Right lobe of liver (tissue), 6 donors: ENCODE data around the gene ALK. TPM values are rescaled to one million over a fixed set of nuclear protein-coding genes. Genes with fewer than 3 reads are reported as not detected.

Experiments
- ATAC-seq, 4 donors: fragments of 200-7000 bp; cut with Tn5 transposase; one replicate each; pipeline ENCODE4 v1.9.1; 2020; ENCODE audit warnings: mild to moderate bottlenecking in 4 of 4, moderate library complexity in 4 of 4
- DNase-seq, 3 donors: peaks; one replicate each; pipeline ENCODE4 v3.0.0-alpha.2; 2020
- H3K27ac ChIP-seq, 3 donors: fragments of 200-600 bp; one replicate each; pipeline ENCODE4 v1.8.0; 2022
- H3K27me3 ChIP-seq, 2 donors: fragments of 200-600 bp; one replicate each; pipeline ENCODE4 v1.8.0; 2022
- H3K36me3 ChIP-seq, 4 donors: fragments of 200-600 bp; sonication (generic) in 1 of 4; one replicate each; pipeline versions ENCODE4 v1.5.1 to v1.8.0; 2017 to 2022; ENCODE audit warnings: control low read depth in 1 of 4
- H3K4me1 ChIP-seq, 4 donors: fragments of 200-600 bp; sonication (generic) in 1 of 4; one replicate each; pipeline versions ENCODE4 v1.5.1 to v1.8.0; 2017 to 2022; ENCODE audit warnings: control low read depth in 1 of 4
- H3K4me3 ChIP-seq, 3 donors: fragments of 200-600 bp; one replicate each; pipeline ENCODE4 v1.8.0; 2022
- H3K9me3 ChIP-seq, 4 donors: fragments of 200-600 bp; sonication (generic) in 1 of 4; one replicate each; pipeline versions ENCODE4 v1.5.1 to v1.8.0; 2017 to 2022; ENCODE audit warnings: control low read depth in 1 of 4
- POLR2A ChIP-seq: fragments of 450-650 bp; IDR thresholded peaks from one replicate; pipeline ENCODE4 v1.6.1; 2017; ENCODE audit warnings: antibody characterized with exemption, mild to moderate bottlenecking
- WGBS: methylation state at CpG from one replicate; pipeline ENCODE4 v1.1.6; 2018; ENCODE audit warnings: low coverage, low lambda C conversion rate; ENCODE audit not compliant: insufficient coverage; ENCODE audit errors: missing lambda C conversion rate; 5-methylcytosine and 5-hydroxymethylcytosine counted together
- intact Hi-C, 2 donors: fragments of 100-400 bp; cut with DNase I; formaldehyde crosslinking; loops; one replicate each; pipeline versions ENCODE4 v1.11.2 to v1.14.1; 2022
- total RNA-seq, 6 experiments: library from RNA; depleted of rRNA in 2 of 6; stranded (reverse); fragments of >200 nt in 2 of 6; fragmentation: NEBNext Ultra II Directional in 3 of 6; extraction: Animal tissue kit (Norgen Biotek cat#: 25700) in 3 of 6; gene quantifications; one replicate each; pipeline versions ENCODE4 v1.1.0 to v1.2.4, GENCODE V29; 2016 to 2023
- TF ChIP-seq, protein P1 (sequence below), 4 donors: fragments of 200-600 bp in 3 of 4; fragments of 450-650 bp in 1 of 4; IDR thresholded peaks; one replicate each; pipeline versions ENCODE4 v1.5.1 to v1.8.0; 2016 to 2022; ENCODE audit warnings: antibody characterized with exemption in 4 of 4, mild to moderate bottlenecking in 2 of 4
- donor health status: DM: no; HTN: yes; CAD: no.
- donor health status: DM: no; HTN: no; CAD: no.
- donor health status: DM: no; HTN: no; CAD: no.
- donor health status: DM: no; HTN: yes; CAD: no.
- donor health status: DM: no; HTN: yes; CAD: no.

Gene ALK
- total RNA-seq, 6 experiments from 2014 or later, result 0.04 to 0.06 TPM; not detected in 4

GRCh38 chr2:29864988-29865387, 56.4 kb downstream of the ALK start:
- Histone ChIP-seq H3K4me1 (no peaks in the 10 kb centered on the region), H3K27ac (no peak overlapping the region), H3K27me3 (no peaks in the 10 kb centered on the region), H3K36me3 (no peaks in the 10 kb centered on the region), H3K4me3 (no peak overlapping the region), H3K9me3 (no peaks in the 10 kb centered on the region)
- DNase-seq, result no peak
- intact Hi-C loops, result no loop called here
- no peak for TF ChIP-seq POLR2A
- TF ChIP-seq, protein P1, sequence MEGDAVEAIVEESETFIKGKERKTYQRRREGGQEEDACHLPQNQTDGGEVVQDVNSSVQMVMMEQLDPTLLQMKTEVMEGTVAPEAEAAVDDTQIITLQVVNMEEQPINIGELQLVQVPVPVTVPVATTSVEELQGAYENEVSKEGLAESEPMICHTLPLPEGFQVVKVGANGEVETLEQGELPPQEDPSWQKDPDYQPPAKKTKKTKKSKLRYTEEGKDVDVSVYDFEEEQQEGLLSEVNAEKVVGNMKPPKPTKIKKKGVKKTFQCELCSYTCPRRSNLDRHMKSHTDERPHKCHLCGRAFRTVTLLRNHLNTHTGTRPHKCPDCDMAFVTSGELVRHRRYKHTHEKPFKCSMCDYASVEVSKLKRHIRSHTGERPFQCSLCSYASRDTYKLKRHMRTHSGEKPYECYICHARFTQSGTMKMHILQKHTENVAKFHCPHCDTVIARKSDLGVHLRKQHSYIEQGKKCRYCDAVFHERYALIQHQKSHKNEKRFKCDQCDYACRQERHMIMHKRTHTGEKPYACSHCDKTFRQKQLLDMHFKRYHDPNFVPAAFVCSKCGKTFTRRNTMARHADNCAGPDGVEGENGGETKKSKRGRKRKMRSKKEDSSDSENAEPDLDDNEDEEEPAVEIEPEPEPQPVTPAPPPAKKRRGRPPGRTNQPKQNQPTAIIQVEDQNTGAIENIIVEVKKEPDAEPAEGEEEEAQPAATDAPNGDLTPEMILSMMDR (IDR thresholded peaks at IDR 0.05), result no peak
- WGBS, result 0% methylated on average over 1 of the region's 1 CpG
- ATAC-seq, result no peak

GRCh38 chr2:29855924-29856639, 65.3 kb downstream of the ALK start:
- intact Hi-C loops, result no loop called here

DNA sequence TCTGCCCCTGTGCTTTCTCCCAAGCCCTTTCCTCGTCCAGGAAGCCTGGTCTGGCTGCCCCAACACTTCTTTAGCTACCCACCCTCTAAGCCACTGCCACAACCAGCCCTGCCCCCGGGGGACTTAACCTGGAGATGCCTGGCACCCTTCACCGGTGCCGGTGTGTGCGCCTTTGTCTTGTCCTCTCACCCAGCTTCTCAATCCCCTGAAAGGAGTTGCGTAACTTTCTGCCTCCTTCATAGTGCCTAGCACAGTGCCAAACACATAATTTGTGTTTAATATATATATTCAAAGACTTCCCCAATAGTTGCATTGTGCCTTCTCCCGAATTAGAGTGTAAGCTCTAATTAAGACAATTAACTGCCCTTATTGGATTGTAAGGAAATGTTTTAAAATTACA, 70.6 kb downstream of the ALK start:
- TF ChIP-seq, protein P1 (IDR thresholded peaks at IDR 0.05), result no peak
- no peak for TF ChIP-seq POLR2A
- Histone ChIP-seq H3K27me3 (no peaks in the 10 kb centered on the region), H3K36me3 (no peaks in the 10 kb centered on the region), H3K27ac (no peak overlapping the region), H3K4me1 (no peaks in the 10 kb centered on the region), H3K4me3 (no peak overlapping the region), H3K9me3 (no peaks in the 10 kb centered on the region)
- DNase-seq (no peak), ATAC-seq (no peak)
- intact Hi-C loops, result no loop called here
- 70% methylated on average over 6 of the region's 7 CpGs for WGBS

More at GRCh38 chr2:29855924-29856639, 65.3 kb downstream of the ALK start:
- no peak overlapping the region for H3K4me3 ChIP-seq
- H3K27ac ChIP-seq, result no peak overlapping the region
- DNase-seq, result no peak
- ATAC-seq, result no peak
- whole genome bisulfite sequencing, result 61% methylated on average over 7 of the region's 7 CpGs
- TF ChIP-seq, protein P1 (IDR thresholded peaks at IDR 0.05), result no peak
- no peaks in the 10 kb centered on the region for H3K9me3 ChIP-seq
- no peaks in the 10 kb centered on the region for H3K27me3 ChIP-seq
- H3K4me1 ChIP-seq, result no peaks in the 10 kb centered on the region
- H3K36me3 ChIP-seq, result no peaks in the 10 kb centered on the region

DNA sequence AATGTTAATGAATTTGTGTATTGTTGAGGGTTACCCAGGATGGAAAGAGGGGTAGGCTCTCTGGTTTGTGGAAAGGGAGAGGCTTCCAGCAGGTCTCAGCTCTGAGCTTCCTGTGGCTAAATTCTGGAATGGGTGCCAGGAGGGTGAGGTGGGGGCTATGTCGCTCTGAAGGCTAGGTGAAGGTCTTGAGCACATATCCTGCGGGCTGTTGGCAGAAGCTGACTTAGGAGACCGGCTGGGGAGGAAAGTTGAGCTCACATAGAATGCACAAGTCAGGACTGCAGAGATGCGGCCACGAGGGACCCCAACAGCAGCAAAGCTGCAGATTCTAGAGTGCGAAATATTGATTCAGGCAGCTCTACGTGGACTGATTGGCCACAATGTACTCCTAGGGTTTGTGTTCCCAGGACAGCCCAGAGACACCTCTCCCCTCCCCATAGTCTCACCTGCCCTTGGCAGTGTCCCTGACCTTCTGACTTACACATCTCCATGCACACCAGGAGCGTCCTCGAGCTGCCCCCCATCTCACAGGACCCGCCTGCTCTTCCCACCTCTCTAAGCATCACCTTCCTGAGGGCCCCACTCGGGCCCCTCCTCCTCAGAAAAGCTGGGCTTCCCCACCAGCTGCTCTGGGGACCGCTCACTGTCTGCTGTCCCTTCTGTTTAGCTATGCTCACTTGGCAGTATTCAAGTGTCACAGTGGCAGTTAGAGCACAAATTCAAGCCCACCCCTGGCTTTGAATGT, 72.6 kb downstream of the ALK start:
- ATAC-seq (no peak), DNase-seq (no peak)
- H3K27me3 ChIP-seq, result no peaks in the 10 kb centered on the region
- H3K27ac ChIP-seq, result no peak overlapping the region
- 41% methylated on average over 8 of the region's 12 CpGs for WGBS
- no peaks in the 10 kb centered on the region for H3K36me3 ChIP-seq
- no peaks in the 10 kb centered on the region for H3K4me1 ChIP-seq
- intact Hi-C loops, result loop anchor here in 1 of 2 donors (10.0 kb wide), 1 partner anchor 534 kb away; no protein-coding TSS in a partner anchor
- H3K9me3 ChIP-seq, result no peaks in the 10 kb centered on the region
- H3K4me3 ChIP-seq, result no peak overlapping the region
- no peak for TF ChIP-seq POLR2A
- TF ChIP-seq, protein P1 (IDR thresholded peaks at IDR 0.05), result no peak
